ENCODE data around the gene CTXND2.

Gene CTXND2

GRCh38 chr1:150957666-150958065, 70.7 kb downstream of the CTXND2 start:
- in situ Hi-C loops (cut with MboI; ENCODE audit: low pct_unique_long_range_greater_than_20kb, low sequenced_read_pairs, unreplicated experiment), result loop anchor here (25.0 kb wide), 1 partner anchor 720 kb away; the partner anchor contains the start of gene ANP32E
- no peak for TF ChIP-seq CTCF (IDR thresholded peaks at IDR 0.05; ENCODE audit: extremely low read depth, insufficient read depth, missing control alignments)
- no peak for DNase-seq (ENCODE audit: low spot score)

GRCh38 chr1:150960646-150961045, 73.7 kb downstream of the CTXND2 start:
- TF ChIP-seq CTCF (IDR thresholded peaks at IDR 0.05; ENCODE audit: extremely low read depth, insufficient read depth, missing control alignments), result no peak
- in situ Hi-C loops (cut with MboI; ENCODE audit: low pct_unique_long_range_greater_than_20kb, low sequenced_read_pairs, unreplicated experiment), result loop anchor here (25.0 kb wide), 1 partner anchor 723 kb away; the partner anchor contains the start of gene ANP32E

GRCh38 chr1:150961756-150962155, 74.8 kb downstream of the CTXND2 start:
- no peak for TF ChIP-seq CTCF (IDR thresholded peaks at IDR 0.05; ENCODE audit: extremely low read depth, insufficient read depth, missing control alignments)
- in situ Hi-C loops (cut with MboI; ENCODE audit: low pct_unique_long_range_greater_than_20kb, low sequenced_read_pairs, unreplicated experiment), result loop anchor here (25.0 kb wide), 1 partner anchor 724 kb away; the partner anchor contains the start of gene ANP32E
- no peak for DNase-seq (ENCODE audit: low spot score)

More at GRCh38 chr1:150960646-150961045, 73.7 kb downstream of the CTXND2 start:
- no peak for DNase-seq (ENCODE audit: low spot score)

All from GM13977 (cell line).